H9 (cell line): ENCODE data around the gene LRRFIP1. TPM values are rescaled to one million over a fixed set of nuclear protein-coding genes. Genes with fewer than 3 reads are reported as not detected.

ENCODE experiments used
- DNase-seq: peaks from one replicate; pipeline ENCODE4 v3.0.0-alpha.2; 2017
- H2AFZ ChIP-seq: one replicate; pipeline ENCODE4 v1.6.1; 2013; ENCODE audit warnings: mild to moderate bottlenecking, low read length, control low read depth, moderate library complexity
- H2AK5ac ChIP-seq: 2 replicates; pipeline ENCODE4 v1.6.1; 2013; ENCODE audit warnings: low read length, control low read depth, mixed read lengths; ENCODE audit not compliant: insufficient read length
- H2BK120ac ChIP-seq: one replicate; pipeline ENCODE4 v1.6.1; 2013; ENCODE audit warnings: low read depth, mild to moderate bottlenecking, low read length, control low read depth, inconsistent platforms; ENCODE audit not compliant: poor library complexity, severe bottlenecking
- H2BK12ac ChIP-seq: 2 replicates; pipeline ENCODE4 v1.6.1; 2013; ENCODE audit warnings: low read length, control low read depth, mixed read lengths, low read depth; ENCODE audit not compliant: insufficient read length
- H2BK15ac ChIP-seq: 2 replicates; pipeline ENCODE4 v1.6.1; 2013; ENCODE audit warnings: low read depth, low read length, control low read depth
- H2BK20ac ChIP-seq: one replicate; pipeline ENCODE4 v1.6.1; 2013; ENCODE audit warnings: low read depth, mild to moderate bottlenecking, low read length, control low read depth, inconsistent platforms; ENCODE audit not compliant: poor library complexity, severe bottlenecking
- H2BK5ac ChIP-seq: 2 replicates; pipeline ENCODE4 v1.6.1; 2013; ENCODE audit warnings: low read length, control low read depth, mixed read lengths; ENCODE audit not compliant: insufficient read length
- H3K14ac ChIP-seq: 2 replicates; pipeline ENCODE4 v1.6.1; 2013; ENCODE audit warnings: low read length, control low read depth; ENCODE audit not compliant: insufficient read depth
- H3K18ac ChIP-seq: 2 replicates; pipeline ENCODE4 v1.6.1; 2013; ENCODE audit warnings: low read depth, mild to moderate bottlenecking, mixed read lengths, low read length, control low read depth; ENCODE audit not compliant: insufficient read length
- H3K23ac ChIP-seq: 2 replicates; pipeline ENCODE4 v1.6.1; 2013; ENCODE audit warnings: low read length, control low read depth, mixed read lengths, low read depth; ENCODE audit not compliant: insufficient read length
- H3K23me2 ChIP-seq: 2 replicates; pipeline ENCODE4 v1.6.1; 2013; ENCODE audit warnings: low read depth, mild to moderate bottlenecking, mixed read lengths, low read length, control low read depth; ENCODE audit not compliant: insufficient read length, poor library complexity, severe bottlenecking
- H3K27ac ChIP-seq: 2 replicates; pipeline ENCODE4 v1.5.1; 2013; ENCODE audit warnings: low read length, control low read depth, mixed read lengths, low read depth; ENCODE audit not compliant: insufficient read length
- H3K27me3 ChIP-seq: 2 replicates; pipeline ENCODE4 v1.6.1; 2013; ENCODE audit warnings: low read length, control low read depth, inconsistent platforms; ENCODE audit not compliant: insufficient read depth
- H3K4ac ChIP-seq: 2 replicates; pipeline ENCODE4 v1.6.1; 2013; ENCODE audit warnings: low read depth, mild to moderate bottlenecking, control low read depth, inconsistent platforms, low read length, moderate library complexity
- H3K4me1 ChIP-seq: 2 replicates; pipeline ENCODE4 v1.6.1; 2013; ENCODE audit warnings: low read length, control low read depth, inconsistent platforms; ENCODE audit not compliant: insufficient read depth
- H3K4me2 ChIP-seq: 2 replicates; pipeline ENCODE4 v1.6.1; 2013; ENCODE audit warnings: low read length, control low read depth, mixed read lengths; ENCODE audit not compliant: insufficient read length, insufficient read depth
- H3K56ac ChIP-seq: 2 replicates; pipeline ENCODE4 v1.6.1; 2013; ENCODE audit warnings: low read depth, mild to moderate bottlenecking, mixed read lengths, low read length, control low read depth; ENCODE audit not compliant: insufficient read length
- H3K79me1 ChIP-seq: 2 replicates; pipeline ENCODE4 v1.6.1; 2013; ENCODE audit warnings: low read depth, mild to moderate bottlenecking, moderate library complexity, low read length, control low read depth, inconsistent platforms; ENCODE audit not compliant: insufficient read depth, poor library complexity, severe bottlenecking
- H3K79me2 ChIP-seq: 2 replicates; pipeline ENCODE4 v1.6.1; 2013; ENCODE audit warnings: low read length, control low read depth, inconsistent platforms; ENCODE audit not compliant: insufficient read depth
- H3K9ac ChIP-seq: 2 replicates; pipeline ENCODE4 v1.6.1; 2013; ENCODE audit warnings: low read length, control low read depth, mixed read lengths; ENCODE audit not compliant: insufficient read length; ENCODE audit errors: extremely low read depth
- H3K9me3 ChIP-seq: one replicate; pipeline ENCODE4 v1.6.1; 2013; ENCODE audit warnings: low read depth, low read length, inconsistent platforms; ENCODE audit not compliant: control insufficient read depth
- H3T11ph ChIP-seq: one replicate; pipeline ENCODE4 v1.6.1; 2013; ENCODE audit warnings: mild to moderate bottlenecking, low read length, control low read depth, inconsistent platforms
- H4K20me1 ChIP-seq: one replicate; pipeline ENCODE4 v1.6.1; 2013; ENCODE audit not compliant: control insufficient read depth, insufficient read length, insufficient read depth
- H4K5ac ChIP-seq: 2 replicates; pipeline ENCODE4 v1.6.1; 2013; ENCODE audit warnings: low read depth, mild to moderate bottlenecking, mixed read lengths, low read length, control low read depth; ENCODE audit not compliant: insufficient read length
- H4K8ac ChIP-seq: replicated peaks from 2 replicates; pipeline ENCODE4 v1.6.1; 2013; ENCODE audit warnings: low read length, control low read depth, mixed read lengths, low read depth; ENCODE audit not compliant: insufficient read length
- H4K91ac ChIP-seq: 2 replicates; pipeline ENCODE4 v1.6.1; 2013; ENCODE audit warnings: low read depth, mild to moderate bottlenecking, moderate library complexity, mixed read lengths, low read length, control low read depth; ENCODE audit not compliant: insufficient read length
- H3K27ac Mint-ChIP-seq, 3 experiments: 2 replicates in 2 of 3; 3 replicates in 1 of 3; pipeline ENCODE4 v1.8.0; 2020 to 2021; ENCODE audit warnings: mixed read lengths in 3 of 3, mild to moderate bottlenecking in 1 of 3, moderate library complexity in 1 of 3
- H3K27me3 Mint-ChIP-seq: 2 replicates; pipeline ENCODE4 v1.8.0; 2021; ENCODE audit warnings: low read depth, mild to moderate bottlenecking, moderate library complexity, mixed read lengths
- H3K36me3 Mint-ChIP-seq, 3 experiments: 2 replicates in 2 of 3; 3 replicates in 1 of 3; pipeline ENCODE4 v1.8.0; 2020 to 2021; ENCODE audit warnings: low read depth in 3 of 3, mixed read lengths in 3 of 3; ENCODE audit not compliant: insufficient read depth in 1 of 3
- H3K4me1 Mint-ChIP-seq, 2 experiments: 2 replicates each; pipeline ENCODE4 v1.8.0; 2020; ENCODE audit warnings: mixed read lengths in 2 of 2
- H3K4me3 Mint-ChIP-seq, 2 experiments: 2 replicates in 1 of 2; 3 replicates in 1 of 2; pipeline ENCODE4 v1.8.0; 2020 to 2021; ENCODE audit warnings: mild to moderate bottlenecking in 2 of 2, mixed read lengths in 2 of 2, moderate library complexity in 1 of 2
- H3K9me3 Mint-ChIP-seq, 2 experiments: 2 replicates in 1 of 2; 3 replicates in 1 of 2; pipeline ENCODE4 v1.8.0; 2020; ENCODE audit warnings: mild to moderate bottlenecking in 2 of 2, mixed read lengths in 2 of 2, moderate library complexity in 1 of 2
- CTCF ChIP-seq: fragments of 200-600 bp; sonication (generic); conservative IDR thresholded peaks from 3 replicates; pipeline ENCODE4 v1.8.0; 2021; ENCODE audit warnings: antibody characterized with exemption, mild to moderate bottlenecking
- WGBS: extraction: QIAGEN DNeasy Blood & Tissue Kit; methylation state at CpG from one replicate; pipeline ENCODE4 v1.1.7; 2013; ENCODE audit warnings: missing lambda C conversion rate, low lambda C conversion rate, mixed read lengths; ENCODE audit not compliant: insufficient read length; ENCODE audit errors: extremely low coverage; 5-methylcytosine and 5-hydroxymethylcytosine counted together
- total RNA-seq: library from RNA; stranded (reverse); gene quantifications from 2 replicates; pipeline ENCODE4 v1.2.1, GENCODE V29; 2021

LRRFIP1 gene
- total RNA-seq, 1 experiment from 2014 or later, result 38.5 TPM

- Mint-ChIP-seq H3K27me3 (no peaks in the 10 kb centered on the region; the same call in 1 of the 2 replicates), H3K9me3 (peaks cover 0 to 3% of the 10 kb centered on the region in 2 experiments; a peak in 1 of 5 replicates), H3K27ac (no peak overlapping the region), H3K36me3 (peaks cover 8 to 15% (median 11%) of the 10 kb centered on the region in 3 experiments), H3K4me1 (0 out of 4 replicates have a peak, but pooled peaks cover 0 to 2% of the 10 kb centered on the region in 2 experiments), H3K4me3 (no peak overlapping the region)
- Histone ChIP-seq H3K23ac (no peak overlapping the region), H3K79me1 (peaks cover 2% of the 10 kb centered on the region), H3K14ac (no peak overlapping the region), H2BK5ac (no peak overlapping the region), H3K27me3 (no peaks in the 10 kb centered on the region), H2BK120ac (no peak overlapping the region), H3K18ac (no peak overlapping the region), H3K4ac (no peak overlapping the region), H3K79me2 (peaks cover 1% of the 10 kb centered on the region; the same call in 1 of the 2 replicates), H3K23me2 (no peaks in the 10 kb centered on the region), H2BK15ac (no peak overlapping the region), H4K91ac (no peak overlapping the region), H3K4me2 (no peak overlapping the region), H3T11ph (no peak overlapping the region), H3K9ac (no peak overlapping the region), H2BK20ac (no peak overlapping the region), H4K8ac (no peak overlapping the region), H3K27ac (no peak overlapping the region), H3K9me3 (no peaks in the 10 kb centered on the region), H2BK12ac (no peak overlapping the region), H4K5ac (no peak overlapping the region), H4K20me1 (no peaks in the 10 kb centered on the region), H2AFZ (no peak overlapping the region), H2AK5ac (no peak overlapping the region), H3K56ac (no peak overlapping the region), H3K4me1 (no peaks in the 10 kb centered on the region)
- no peak for TF ChIP-seq CTCF
- WGBS, result no CpG with 5 or more reads among the region's 5 CpGs
- no peak for DNase-seq
These were observed 17.0 kb downstream of the LRRFIP1 start for GRCh38 chr2:237644381-237644703.
